ENCODE data around the gene GMFB.

GMFB gene

GRCh38 chr14:54480830-54481562 lies 7.8 kb downstream of the GMFB start:
- peak in 1 of 2 donors; percentile 29 for DNase-seq (ENCODE audit: low read depth in 2 of 2)
- no peak overlapping the region for H3K4me3 ChIP-seq (replicated peaks in 1 of 2; ENCODE audit: low read depth in 2 of 2, low read length in 2 of 2)
- no peak for TF ChIP-seq CTCF (IDR thresholded peaks at IDR 0.05; ENCODE audit: low read depth, low read length)

GRCh38 chr14:54478636-54479215 lies 10.1 kb downstream of the GMFB start:
- DNase-seq (ENCODE audit: low read depth in 2 of 2): peak; percentile 23 to 33
- TF ChIP-seq CTCF (IDR thresholded peaks at IDR 0.05; ENCODE audit: low read depth, low read length): no peak
- no peak overlapping the region for H3K4me3 ChIP-seq (replicated peaks in 1 of 2; ENCODE audit: low read depth in 2 of 2, low read length in 2 of 2)

- TF ChIP-seq CTCF (IDR thresholded peaks at IDR 0.05; ENCODE audit: low read depth, low read length): no peak
- H3K4me3 ChIP-seq (replicated peaks in 1 of 2; ENCODE audit: low read depth in 2 of 2, low read length in 2 of 2): no peak overlapping the region
- DNase-seq (ENCODE audit: low read depth in 2 of 2): no peak
Measured at GRCh38 chr14:54475911-54476310, 12.9 kb downstream of the GMFB start.

- no peak overlapping the region for H3K4me3 ChIP-seq (replicated peaks in 1 of 2; ENCODE audit: low read depth in 2 of 2, low read length in 2 of 2)
- DNase-seq (ENCODE audit: low read depth in 2 of 2): peak; percentile 33 to 64
- no peak for TF ChIP-seq CTCF (IDR thresholded peaks at IDR 0.05; ENCODE audit: low read depth, low read length)
Measured at GRCh38 chr14:54475187-54475899, 13.4 kb downstream of the GMFB start.

- no peak for TF ChIP-seq CTCF (IDR thresholded peaks at IDR 0.05; ENCODE audit: low read depth, low read length)
- H3K4me3 ChIP-seq (replicated peaks in 1 of 2; ENCODE audit: low read depth in 2 of 2, low read length in 2 of 2): no peak overlapping the region
- DNase-seq (ENCODE audit: low read depth in 2 of 2): no peak
Measured at GRCh38 chr14:54474232-54474793, 14.5 kb downstream of the GMFB start.

- no peak for DNase-seq (ENCODE audit: low read depth in 2 of 2)
- H3K4me3 ChIP-seq (replicated peaks in 1 of 2; ENCODE audit: low read depth in 2 of 2, low read length in 2 of 2): no peak overlapping the region
- TF ChIP-seq CTCF (IDR thresholded peaks at IDR 0.05; ENCODE audit: low read depth, low read length): no peak
Measured at GRCh38 chr14:54472315-54472714, 16.5 kb downstream of the GMFB start.

All from cardiac fibroblast (primary cell).